GM21529 (cell line): ENCODE results near the gene PMPCA.

Experiments
- ATAC-seq: cut with Tn5 transposase; IDR thresholded peaks from one replicate; pipeline ENCODE4 v1.9.1; 2021; ENCODE audit not compliant: unreplicated experiment

PMPCA gene

GRCh38 chr9:136410500-136411287 is at the start of gene PMPCA, which contains the start of gene ENTR1:
Gene PMPCA, plus strand, starts transcription at chr9:136410658. Its CDS starts 11 bp downstream, at chr9:136410669.
Gene ENTR1, minus strand, starts transcription at chr9:136410614. Its CDS starts 217 bp downstream, at chr9:136410397.
- peak; percentile 79 for ATAC-seq

- ATAC-seq, result no peak
Observed at GRCh38 chr9:136361047-136361753, 49.3 kb upstream of the PMPCA start.

- ATAC-seq, result no peak
Observed at GRCh38 chr9:136361754-136362449, 48.6 kb upstream of the PMPCA start.

- no peak for ATAC-seq
Observed at GRCh38 chr9:136362450-136362784, 48.0 kb upstream of the PMPCA start.

GRCh38 chr9:136363106-136363948 is 47.1 kb upstream of the PMPCA start, which contains the start of gene DNLZ:
Gene DNLZ, minus strand, starts transcription at chr9:136363744. Its CDS starts 30 bp downstream, at chr9:136363714.
- peak; percentile 83 for ATAC-seq

GRCh38 chr9:136363949-136364748 is 46.3 kb upstream of the PMPCA start:
- ATAC-seq, result no peak

- no peak for ATAC-seq
Observed at GRCh38 chr9:136364942-136365774, 45.3 kb upstream of the PMPCA start.

GRCh38 chr9:136365775-136366222 is 44.7 kb upstream of the PMPCA start:
- ATAC-seq, result no peak

GRCh38 chr9:136366826-136367225 is 43.6 kb upstream of the PMPCA start:
- ATAC-seq, result no peak

GRCh38 chr9:136367296-136368145 is 42.9 kb upstream of the PMPCA start:
- no peak for ATAC-seq

GRCh38 chr9:136368190-136368589 is 42.3 kb upstream of the PMPCA start:
- ATAC-seq, result no peak

GRCh38 chr9:136370037-136370436 is 40.4 kb upstream of the PMPCA start:
- ATAC-seq, result no peak

GRCh38 chr9:136370687-136371532 is 39.5 kb upstream of the PMPCA start:
- ATAC-seq, result no peak

GRCh38 chr9:136371533-136371880 is 39.0 kb upstream of the PMPCA start:
- no peak for ATAC-seq

GRCh38 chr9:136372006-136372405 is 38.5 kb upstream of the PMPCA start:
- ATAC-seq, result no peak

- ATAC-seq, result no peak
Observed at GRCh38 chr9:136372561-136373299, 37.7 kb upstream of the PMPCA start.
